HEK293 (cell line): ENCODE results near the gene CAMTA2.

Experiments
- CTCF ChIA-PET: fragments of 350-600 bp; formaldehyde crosslinking; extraction: SDS; loops from one replicate; lab custom pipeline; 2021; ENCODE audit warnings: antibody characterized with exemption; lab: Yijun Ruan, JAX
- POLR2A ChIA-PET: fragments of 300-600 bp; formaldehyde crosslinking; extraction: SDS; loops from one replicate; lab custom pipeline; 2020; ENCODE audit warnings: antibody characterized with exemption, inconsistent platforms; lab: Yijun Ruan, JAX
- H3K27ac ChIP-seq: fragments of 200-500 bp; sonication (Bioruptor generic); 2 replicates; pipeline ENCODE4 v1.5.1; 2014; ENCODE audit warnings: low read depth, low read length, control low read depth, inconsistent platforms; ENCODE audit errors: extremely low read depth
- H3K36me3 ChIP-seq, 2 experiments: fragments of 200-500 bp in 1 of 2; sonication (Bioruptor generic) in 1 of 2; 1 replicate in 1 of 2; 2 replicates in 1 of 2; pipeline ENCODE4 v1.5.1; 2014 to 2017; ENCODE audit warnings: inconsistent platforms in 2 of 2, low read length in 2 of 2; ENCODE audit not compliant: control insufficient read depth in 2 of 2, insufficient read depth in 1 of 2
- H3K4me1 ChIP-seq: fragments of 200-500 bp; sonication (Bioruptor generic); 2 replicates; pipeline ENCODE4 v1.5.1; 2014; ENCODE audit warnings: mild to moderate bottlenecking, low read length, inconsistent platforms; ENCODE audit not compliant: control insufficient read depth, insufficient read depth
- H3K4me3 ChIP-seq: 2 replicates; pipeline ENCODE4 v1.5.1; 2011; ENCODE audit warnings: low read depth, mild to moderate bottlenecking, control low read depth, low read length, moderate library complexity
- H3K9me3 ChIP-seq: fragments of 200-500 bp; sonication (Bioruptor generic); 2 replicates; pipeline ENCODE4 v1.5.1; 2014; ENCODE audit warnings: low read depth, low read length, inconsistent platforms; ENCODE audit not compliant: control insufficient read depth, insufficient read depth
- ZBTB17 ChIP-seq: fragments of 450-650 bp; formaldehyde crosslinking; IDR thresholded peaks from 2 replicates; pipeline ENCODE4 v1.5.1; 2016; ENCODE audit warnings: missing biosample characterization, missing genetic modification characterization
- ZEB2 ChIP-seq: fragments of 450-650 bp; formaldehyde crosslinking; IDR thresholded peaks from 2 replicates; pipeline ENCODE4 v1.5.1; 2016; ENCODE audit warnings: missing biosample characterization, missing genetic modification characterization
- ZFHX2 ChIP-seq: fragments of 450-650 bp; formaldehyde crosslinking; conservative IDR thresholded peaks from 2 replicates; pipeline ENCODE4 v1.5.1; 2016; ENCODE audit warnings: missing biosample characterization, missing genetic modification characterization
- ZNF132 ChIP-seq: fragments of 450-650 bp; formaldehyde crosslinking; IDR thresholded peaks from 2 replicates; pipeline ENCODE4 v1.5.1; 2017; ENCODE audit warnings: missing biosample characterization, missing genetic modification characterization, borderline replicate concordance
- ZNF202 ChIP-seq: fragments of 450-650 bp; formaldehyde crosslinking; IDR thresholded peaks from 2 replicates; pipeline ENCODE4 v1.5.1; 2016; ENCODE audit warnings: missing biosample characterization, missing genetic modification characterization, borderline replicate concordance
- ZNF223 ChIP-seq: fragments of 450-650 bp; formaldehyde crosslinking; IDR thresholded peaks from 2 replicates; pipeline ENCODE4 v1.5.1; 2016; ENCODE audit warnings: missing biosample characterization, missing genetic modification characterization
- ZNF24 ChIP-seq: fragments of 450-650 bp; formaldehyde crosslinking; IDR thresholded peaks from 2 replicates; pipeline ENCODE4 v1.5.1; 2016; ENCODE audit warnings: missing biosample characterization, missing genetic modification characterization
- ZNF324 ChIP-seq: fragments of 450-650 bp; formaldehyde crosslinking; IDR thresholded peaks from 2 replicates; pipeline ENCODE4 v1.5.1; 2016; ENCODE audit warnings: missing biosample characterization, missing genetic modification characterization
- ZNF391 ChIP-seq: fragments of 450-650 bp; formaldehyde crosslinking; IDR thresholded peaks from 2 replicates; pipeline ENCODE4 v1.5.1; 2016; ENCODE audit warnings: low read depth, missing biosample characterization, missing genetic modification characterization, borderline replicate concordance
- ZNF654 ChIP-seq: fragments of 450-650 bp; formaldehyde crosslinking; IDR thresholded peaks from 2 replicates; pipeline ENCODE4 v1.5.1; 2016; ENCODE audit warnings: low read depth, missing biosample characterization, missing genetic modification characterization
- ZNF768 ChIP-seq: fragments of 450-650 bp; formaldehyde crosslinking; IDR thresholded peaks from 2 replicates; pipeline ENCODE4 v1.5.1; 2018; ENCODE audit warnings: missing biosample characterization, mild to moderate bottlenecking, missing genetic modification characterization
- TF ChIP-seq, protein P1 (sequence below): fragments of 450-650 bp; IDR thresholded peaks from 2 replicates; pipeline ENCODE4 v1.5.1; 2018; ENCODE audit warnings: missing biosample characterization, missing genetic modification characterization
- TF ChIP-seq, protein P2 (sequence below): fragments of 450-650 bp; formaldehyde crosslinking; IDR thresholded peaks from 2 replicates; pipeline ENCODE4 v1.5.1; 2016; ENCODE audit warnings: missing biosample characterization, missing genetic modification characterization
- TF ChIP-seq, protein P3 (sequence below): fragments of 450-650 bp; formaldehyde crosslinking; IDR thresholded peaks from 2 replicates; pipeline ENCODE4 v1.5.1; 2016; ENCODE audit warnings: missing biosample characterization, missing genetic modification characterization
- TF ChIP-seq, protein P4 (sequence below): fragments of 450-650 bp; formaldehyde crosslinking; IDR thresholded peaks from 2 replicates; pipeline ENCODE4 v1.5.1; 2016; ENCODE audit warnings: missing biosample characterization, missing genetic modification characterization, borderline replicate concordance
- TF ChIP-seq, protein P5 (sequence below): fragments of 450-650 bp; formaldehyde crosslinking; IDR thresholded peaks from 2 replicates; pipeline ENCODE4 v1.5.1; 2016; ENCODE audit warnings: missing biosample characterization, missing genetic modification characterization, low read depth

Gene CAMTA2

DNA sequence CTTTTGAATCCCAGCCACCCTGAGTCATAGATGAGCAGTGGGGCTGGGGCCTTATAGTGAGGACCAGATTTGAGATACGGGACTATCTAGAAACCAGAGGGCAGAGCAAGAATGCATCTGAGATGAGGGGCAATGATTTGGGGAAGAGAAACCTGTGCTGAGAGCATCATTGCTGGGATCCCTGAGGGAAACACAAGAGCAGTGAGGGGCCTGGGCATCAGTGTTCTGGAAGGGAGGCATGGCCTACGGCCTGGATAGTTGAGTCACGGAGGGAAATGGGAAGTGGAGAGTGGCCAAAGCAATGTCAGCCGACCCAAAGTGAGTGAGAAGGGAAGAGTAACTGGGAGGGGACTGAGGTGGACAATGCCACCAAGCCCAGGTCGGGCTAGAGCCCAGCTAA is 5.2 kb downstream of the CAMTA2 start (continued):
- no peak for TF ChIP-seq ZNF24 (tag by site-specific recombination)
- TF ChIP-seq ZNF132 (tag by site-specific recombination): no peak
- no peak for TF ChIP-seq ZNF391
- no peak for TF ChIP-seq ZNF202 (tag by site-specific recombination)
- no peak for TF ChIP-seq ZNF768 (tag by site-specific recombination)
- TF ChIP-seq ZBTB17 (tag by site-specific recombination): no peak
- no peak for TF ChIP-seq ZFHX2 (tag by site-specific recombination)
- TF ChIP-seq, protein P1, sequence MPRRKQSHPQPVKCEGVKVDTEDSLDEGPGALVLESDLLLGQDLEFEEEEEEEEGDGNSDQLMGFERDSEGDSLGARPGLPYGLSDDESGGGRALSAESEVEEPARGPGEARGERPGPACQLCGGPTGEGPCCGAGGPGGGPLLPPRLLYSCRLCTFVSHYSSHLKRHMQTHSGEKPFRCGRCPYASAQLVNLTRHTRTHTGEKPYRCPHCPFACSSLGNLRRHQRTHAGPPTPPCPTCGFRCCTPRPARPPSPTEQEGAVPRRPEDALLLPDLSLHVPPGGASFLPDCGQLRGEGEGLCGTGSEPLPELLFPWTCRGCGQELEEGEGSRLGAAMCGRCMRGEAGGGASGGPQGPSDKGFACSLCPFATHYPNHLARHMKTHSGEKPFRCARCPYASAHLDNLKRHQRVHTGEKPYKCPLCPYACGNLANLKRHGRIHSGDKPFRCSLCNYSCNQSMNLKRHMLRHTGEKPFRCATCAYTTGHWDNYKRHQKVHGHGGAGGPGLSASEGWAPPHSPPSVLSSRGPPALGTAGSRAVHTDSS (tag by site-specific recombination): no peak

DNA sequence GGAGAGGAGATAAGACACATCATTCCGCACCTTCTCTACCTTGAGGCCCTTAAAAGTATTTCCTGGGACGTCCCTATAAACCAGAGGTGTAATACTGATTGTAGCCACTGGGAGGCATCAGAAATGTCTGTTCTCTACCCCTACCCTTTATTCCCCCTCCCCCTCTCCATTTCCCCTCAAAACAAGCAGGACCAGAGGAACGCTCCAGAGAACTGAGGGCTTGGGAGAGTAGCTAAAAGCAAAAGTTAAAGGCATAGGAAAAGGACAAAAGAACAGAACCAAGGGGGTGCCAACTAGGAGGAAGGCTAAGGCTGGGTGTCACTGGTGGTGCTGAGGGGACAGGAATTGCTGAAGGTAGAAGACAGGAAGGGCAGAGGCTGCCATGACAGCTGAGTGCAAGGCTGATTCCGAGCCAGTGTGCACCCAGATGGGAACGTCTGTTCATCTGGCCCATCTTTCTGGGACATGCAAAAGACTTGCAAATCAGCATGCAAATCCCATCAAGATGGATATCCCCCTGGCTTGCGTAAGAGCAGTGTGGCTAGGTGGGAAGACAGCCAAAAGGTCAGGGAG is 6.7 kb downstream of the CAMTA2 start:
- TF ChIP-seq, protein P2, sequence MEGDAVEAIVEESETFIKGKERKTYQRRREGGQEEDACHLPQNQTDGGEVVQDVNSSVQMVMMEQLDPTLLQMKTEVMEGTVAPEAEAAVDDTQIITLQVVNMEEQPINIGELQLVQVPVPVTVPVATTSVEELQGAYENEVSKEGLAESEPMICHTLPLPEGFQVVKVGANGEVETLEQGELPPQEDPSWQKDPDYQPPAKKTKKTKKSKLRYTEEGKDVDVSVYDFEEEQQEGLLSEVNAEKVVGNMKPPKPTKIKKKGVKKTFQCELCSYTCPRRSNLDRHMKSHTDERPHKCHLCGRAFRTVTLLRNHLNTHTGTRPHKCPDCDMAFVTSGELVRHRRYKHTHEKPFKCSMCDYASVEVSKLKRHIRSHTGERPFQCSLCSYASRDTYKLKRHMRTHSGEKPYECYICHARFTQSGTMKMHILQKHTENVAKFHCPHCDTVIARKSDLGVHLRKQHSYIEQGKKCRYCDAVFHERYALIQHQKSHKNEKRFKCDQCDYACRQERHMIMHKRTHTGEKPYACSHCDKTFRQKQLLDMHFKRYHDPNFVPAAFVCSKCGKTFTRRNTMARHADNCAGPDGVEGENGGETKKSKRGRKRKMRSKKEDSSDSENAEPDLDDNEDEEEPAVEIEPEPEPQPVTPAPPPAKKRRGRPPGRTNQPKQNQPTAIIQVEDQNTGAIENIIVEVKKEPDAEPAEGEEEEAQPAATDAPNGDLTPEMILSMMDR: peak; percentile 52
- TF ChIP-seq, protein P3, sequence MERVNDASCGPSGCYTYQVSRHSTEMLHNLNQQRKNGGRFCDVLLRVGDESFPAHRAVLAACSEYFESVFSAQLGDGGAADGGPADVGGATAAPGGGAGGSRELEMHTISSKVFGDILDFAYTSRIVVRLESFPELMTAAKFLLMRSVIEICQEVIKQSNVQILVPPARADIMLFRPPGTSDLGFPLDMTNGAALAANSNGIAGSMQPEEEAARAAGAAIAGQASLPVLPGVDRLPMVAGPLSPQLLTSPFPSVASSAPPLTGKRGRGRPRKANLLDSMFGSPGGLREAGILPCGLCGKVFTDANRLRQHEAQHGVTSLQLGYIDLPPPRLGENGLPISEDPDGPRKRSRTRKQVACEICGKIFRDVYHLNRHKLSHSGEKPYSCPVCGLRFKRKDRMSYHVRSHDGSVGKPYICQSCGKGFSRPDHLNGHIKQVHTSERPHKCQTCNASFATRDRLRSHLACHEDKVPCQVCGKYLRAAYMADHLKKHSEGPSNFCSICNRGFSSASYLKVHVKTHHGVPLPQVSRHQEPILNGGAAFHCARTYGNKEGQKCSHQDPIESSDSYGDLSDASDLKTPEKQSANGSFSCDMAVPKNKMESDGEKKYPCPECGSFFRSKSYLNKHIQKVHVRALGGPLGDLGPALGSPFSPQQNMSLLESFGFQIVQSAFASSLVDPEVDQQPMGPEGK: 0 out of 2 replicates have a peak, but pooled peaks have one; percentile 22
- no peak for TF ChIP-seq ZNF223 (tag by site-specific recombination)
- TF ChIP-seq ZNF654: peak; percentile 36
- POLR2A ChIA-PET: interaction anchor here (0.9 to 1.6 kb wide), 2 partner anchors 14 to 35 kb away, joined by 4 to 8 read pairs; partner anchors contain the start of gene SPAG7
- CTCF ChIA-PET: interaction anchor here (0.6 to 4.3 kb wide), 22 partner anchors 8 to 397 kb away, joined by 3 to 43 read pairs (median 4); partner anchors contain the start of genes CHRNE, RNF167, SLC25A11 and SMTNL2
- Histone ChIP-seq H3K36me3 (peaks cover 39 to 72% of the 10 kb centered on the region in 2 experiments), H3K9me3 (no peaks in the 10 kb centered on the region), H3K4me1 (no peaks in the 10 kb centered on the region), H3K4me3 (no peak overlapping the region), H3K27ac (no peak overlapping the region)

DNA sequence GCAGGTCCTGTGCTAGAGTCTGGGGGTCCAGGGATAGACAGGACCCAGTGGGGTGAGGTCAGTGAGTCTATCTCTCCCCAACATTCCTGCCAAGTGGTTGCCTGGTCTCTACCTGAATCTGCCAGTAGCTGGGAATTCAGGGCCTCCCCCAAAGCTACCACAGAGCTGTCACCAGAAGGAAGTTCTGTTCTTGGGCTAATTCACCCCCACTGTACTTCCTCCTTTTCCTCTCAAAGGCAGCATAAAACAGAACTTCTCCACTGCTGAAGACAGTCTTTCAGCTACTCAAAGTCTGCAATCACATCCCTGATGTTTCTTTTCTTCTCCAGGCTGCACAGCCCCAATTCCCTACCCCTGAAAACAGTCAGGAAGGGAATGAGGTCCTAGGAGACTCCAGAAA is 8.7 kb downstream of the CAMTA2 start:
- TF ChIP-seq, protein P4, sequence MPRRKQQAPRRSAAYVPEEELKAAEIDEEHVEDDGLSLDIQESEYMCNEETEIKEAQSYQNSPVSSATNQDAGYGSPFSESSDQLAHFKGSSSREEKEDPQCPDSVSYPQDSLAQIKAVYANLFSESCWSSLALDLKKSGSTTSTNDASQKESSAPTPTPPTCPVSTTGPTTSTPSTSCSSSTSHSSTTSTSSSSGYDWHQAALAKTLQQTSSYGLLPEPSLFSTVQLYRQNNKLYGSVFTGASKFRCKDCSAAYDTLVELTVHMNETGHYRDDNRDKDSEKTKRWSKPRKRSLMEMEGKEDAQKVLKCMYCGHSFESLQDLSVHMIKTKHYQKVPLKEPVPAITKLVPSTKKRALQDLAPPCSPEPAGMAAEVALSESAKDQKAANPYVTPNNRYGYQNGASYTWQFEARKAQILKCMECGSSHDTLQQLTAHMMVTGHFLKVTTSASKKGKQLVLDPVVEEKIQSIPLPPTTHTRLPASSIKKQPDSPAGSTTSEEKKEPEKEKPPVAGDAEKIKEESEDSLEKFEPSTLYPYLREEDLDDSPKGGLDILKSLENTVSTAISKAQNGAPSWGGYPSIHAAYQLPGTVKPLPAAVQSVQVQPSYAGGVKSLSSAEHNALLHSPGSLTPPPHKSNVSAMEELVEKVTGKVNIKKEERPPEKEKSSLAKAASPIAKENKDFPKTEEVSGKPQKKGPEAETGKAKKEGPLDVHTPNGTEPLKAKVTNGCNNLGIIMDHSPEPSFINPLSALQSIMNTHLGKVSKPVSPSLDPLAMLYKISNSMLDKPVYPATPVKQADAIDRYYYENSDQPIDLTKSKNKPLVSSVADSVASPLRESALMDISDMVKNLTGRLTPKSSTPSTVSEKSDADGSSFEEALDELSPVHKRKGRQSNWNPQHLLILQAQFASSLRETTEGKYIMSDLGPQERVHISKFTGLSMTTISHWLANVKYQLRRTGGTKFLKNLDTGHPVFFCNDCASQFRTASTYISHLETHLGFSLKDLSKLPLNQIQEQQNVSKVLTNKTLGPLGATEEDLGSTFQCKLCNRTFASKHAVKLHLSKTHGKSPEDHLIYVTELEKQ: no peak
- TF ChIP-seq, protein P5, sequence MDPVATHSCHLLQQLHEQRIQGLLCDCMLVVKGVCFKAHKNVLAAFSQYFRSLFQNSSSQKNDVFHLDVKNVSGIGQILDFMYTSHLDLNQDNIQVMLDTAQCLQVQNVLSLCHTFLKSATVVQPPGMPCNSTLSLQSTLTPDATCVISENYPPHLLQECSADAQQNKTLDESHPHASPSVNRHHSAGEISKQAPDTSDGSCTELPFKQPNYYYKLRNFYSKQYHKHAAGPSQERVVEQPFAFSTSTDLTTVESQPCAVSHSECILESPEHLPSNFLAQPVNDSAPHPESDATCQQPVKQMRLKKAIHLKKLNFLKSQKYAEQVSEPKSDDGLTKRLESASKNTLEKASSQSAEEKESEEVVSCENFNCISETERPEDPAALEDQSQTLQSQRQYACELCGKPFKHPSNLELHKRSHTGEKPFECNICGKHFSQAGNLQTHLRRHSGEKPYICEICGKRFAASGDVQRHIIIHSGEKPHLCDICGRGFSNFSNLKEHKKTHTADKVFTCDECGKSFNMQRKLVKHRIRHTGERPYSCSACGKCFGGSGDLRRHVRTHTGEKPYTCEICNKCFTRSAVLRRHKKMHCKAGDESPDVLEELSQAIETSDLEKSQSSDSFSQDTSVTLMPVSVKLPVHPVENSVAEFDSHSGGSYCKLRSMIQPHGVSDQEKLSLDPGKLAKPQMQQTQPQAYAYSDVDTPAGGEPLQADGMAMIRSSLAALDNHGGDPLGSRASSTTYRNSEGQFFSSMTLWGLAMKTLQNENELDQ (tag by site-specific recombination): no peak
- TF ChIP-seq ZNF324 (no peak), ZEB2 (tag by site-specific recombination) (no peak)
- TF ChIP-seq, protein P3: no peak
- H3K36me3 ChIP-seq: peaks cover 44 to 84% of the 10 kb centered on the region in 2 experiments
- ChIA-PET POLR2A (interaction anchor here (0.8 to 2.7 kb wide), 2 partner anchors 9 to 11 kb away, joined by 3 to 9 read pairs; partner anchors contain the start of genes CAMTA2 and SPAG7), CTCF (interaction anchor here (0.6 to 4.3 kb wide), 3 partner anchors 8 to 84 kb away, joined by 3 to 43 read pairs (median 4); no protein-coding TSS in a partner anchor)
- no peak overlapping the region for H3K4me3 ChIP-seq
- no peaks in the 10 kb centered on the region for H3K4me1 ChIP-seq
- no peaks in the 10 kb centered on the region for H3K9me3 ChIP-seq
- no peak overlapping the region for H3K27ac ChIP-seq
